IPS-11a (cell line): Measurements from ENCODE around the gene RNF157.

Experiments
- H3K4me3 ChIP-seq: one replicate; pipeline ENCODE4 v1.5.1; 2013; ENCODE audit warnings: low read depth, low read length, control low read depth

RNF157 gene

GRCh38 chr17:76130473-76130872 is 109.8 kb downstream of the RNF157 start:
- H3K4me3 ChIP-seq, result no peak overlapping the region

- no peak overlapping the region for H3K4me3 ChIP-seq
Observed at GRCh38 chr17:76125922-76126321, 114.4 kb downstream of the RNF157 start.

- H3K4me3 ChIP-seq, result no peak overlapping the region
Observed at GRCh38 chr17:76125391-76125675, 115.0 kb downstream of the RNF157 start.

GRCh38 chr17:76124582-76125390 is 115.5 kb downstream of the RNF157 start:
- H3K4me3 ChIP-seq, result no peak overlapping the region

GRCh38 chr17:76123749-76124581 is 116.3 kb downstream of the RNF157 start:
- no peak overlapping the region for H3K4me3 ChIP-seq

- no peak overlapping the region for H3K4me3 ChIP-seq
Observed at GRCh38 chr17:76123191-76123499, 117.1 kb downstream of the RNF157 start.

- H3K4me3 ChIP-seq, result no peak overlapping the region
Observed at GRCh38 chr17:76122431-76123190, 117.7 kb downstream of the RNF157 start.

- no peak overlapping the region for H3K4me3 ChIP-seq
Observed at GRCh38 chr17:76121932-76122430, 118.3 kb downstream of the RNF157 start.

- H3K4me3 ChIP-seq, result no peak overlapping the region
Observed at GRCh38 chr17:76120658-76121008, 119.7 kb downstream of the RNF157 start.

GRCh38 chr17:76119409-76120371 is 120.6 kb downstream of the RNF157 start:
- no peak overlapping the region for H3K4me3 ChIP-seq

- no peak overlapping the region for H3K4me3 ChIP-seq
Observed at GRCh38 chr17:76115138-76115754, 125.0 kb downstream of the RNF157 start.

GRCh38 chr17:76111956-76112355 is 128.3 kb downstream of the RNF157 start:
- H3K4me3 ChIP-seq, result no peak overlapping the region

- H3K4me3 ChIP-seq, result no peak overlapping the region
Observed at GRCh38 chr17:76107509-76107908, 132.8 kb downstream of the RNF157 start.

- no peak overlapping the region for H3K4me3 ChIP-seq
Observed at GRCh38 chr17:76106703-76107102, 133.6 kb downstream of the RNF157 start.

- H3K4me3 ChIP-seq, result no peak overlapping the region
Observed at GRCh38 chr17:76104896-76105231, 135.4 kb downstream of the RNF157 start.

GRCh38 chr17:76104140-76104895 is 136.0 kb downstream of the RNF157 start:
- H3K4me3 ChIP-seq, result peak overlapping the region; percentile 91

GRCh38 chr17:76103274-76104139 is 136.8 kb downstream of the RNF157 start, which contains the start of gene EXOC7:
EXOC7 (minus strand) TSS chr17:76103787; CDS start chr17:76103692, 95 bp downstream.
- peak within 1 kb of the TSS; percentile 91 for H3K4me3 ChIP-seq

GRCh38 chr17:76102944-76103273 is 137.4 kb downstream of the RNF157 start:
- peak overlapping the region; percentile 91 for H3K4me3 ChIP-seq
